ENCODE results near the gene IPO5. TPM values are rescaled to one million over a fixed set of nuclear protein-coding genes. Genes with fewer than 3 reads are reported as not detected.

Gene IPO5
- total RNA-seq, 4 donors from 2014 or later = 119 to 144 (median 130) TPM

DNA sequence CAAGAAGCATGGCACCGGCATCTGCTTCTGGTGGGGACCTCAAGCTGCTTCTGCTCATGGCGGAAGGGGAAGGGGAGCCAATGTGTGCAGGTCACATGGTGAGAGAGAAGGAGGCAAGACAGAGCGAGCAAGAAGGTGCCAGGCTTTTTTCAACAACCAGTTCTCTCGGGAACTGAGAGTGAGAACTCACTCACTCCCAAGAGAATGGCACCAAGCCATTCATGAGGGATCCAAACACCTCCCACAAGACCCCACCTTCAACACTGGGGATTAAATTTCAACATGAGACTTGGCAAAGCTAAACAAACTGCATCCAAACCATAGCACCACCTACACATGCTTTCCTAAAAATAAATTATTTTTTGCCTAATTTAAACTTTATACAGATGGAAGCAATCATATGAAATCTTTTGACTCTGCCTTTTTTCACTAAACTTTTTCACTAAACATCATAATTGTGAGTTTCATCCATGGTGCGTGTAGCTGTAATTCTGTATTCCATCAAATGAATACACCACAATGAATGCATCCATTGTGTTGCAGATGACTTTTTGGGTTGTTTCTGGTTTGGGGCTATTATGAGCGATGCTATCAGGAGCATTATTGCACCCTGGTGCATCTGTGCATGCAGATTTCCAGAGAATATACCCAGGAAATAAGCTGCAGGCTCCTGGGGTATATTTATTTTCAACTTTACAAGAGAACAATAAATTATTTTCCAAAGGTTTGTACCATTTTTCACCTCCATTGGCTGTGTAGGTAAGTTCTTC is 14.6 kb upstream of the IPO5 start:
- TF ChIP-seq POLR2A (IDR thresholded peaks at IDR 0.05; ENCODE audit: low read depth) = no peak
- no peak for TF ChIP-seq POLR2AphosphoS5 (IDR thresholded peaks at IDR 0.05)
- TF ChIP-seq, protein P1, sequence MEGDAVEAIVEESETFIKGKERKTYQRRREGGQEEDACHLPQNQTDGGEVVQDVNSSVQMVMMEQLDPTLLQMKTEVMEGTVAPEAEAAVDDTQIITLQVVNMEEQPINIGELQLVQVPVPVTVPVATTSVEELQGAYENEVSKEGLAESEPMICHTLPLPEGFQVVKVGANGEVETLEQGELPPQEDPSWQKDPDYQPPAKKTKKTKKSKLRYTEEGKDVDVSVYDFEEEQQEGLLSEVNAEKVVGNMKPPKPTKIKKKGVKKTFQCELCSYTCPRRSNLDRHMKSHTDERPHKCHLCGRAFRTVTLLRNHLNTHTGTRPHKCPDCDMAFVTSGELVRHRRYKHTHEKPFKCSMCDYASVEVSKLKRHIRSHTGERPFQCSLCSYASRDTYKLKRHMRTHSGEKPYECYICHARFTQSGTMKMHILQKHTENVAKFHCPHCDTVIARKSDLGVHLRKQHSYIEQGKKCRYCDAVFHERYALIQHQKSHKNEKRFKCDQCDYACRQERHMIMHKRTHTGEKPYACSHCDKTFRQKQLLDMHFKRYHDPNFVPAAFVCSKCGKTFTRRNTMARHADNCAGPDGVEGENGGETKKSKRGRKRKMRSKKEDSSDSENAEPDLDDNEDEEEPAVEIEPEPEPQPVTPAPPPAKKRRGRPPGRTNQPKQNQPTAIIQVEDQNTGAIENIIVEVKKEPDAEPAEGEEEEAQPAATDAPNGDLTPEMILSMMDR (IDR thresholded peaks at IDR 0.05) = no peak
- TF ChIP-seq EP300 (IDR thresholded peaks at IDR 0.05) = no peak
- Histone ChIP-seq H3K4me1 (no peaks in the 10 kb centered on the region), H3K36me3 (no peaks in the 10 kb centered on the region), H3K27me3 (peaks cover 0 to 2% (median 0%) of the 10 kb centered on the region in 4 donors), H3K4me3 (no peak overlapping the region), H3K9me3 (no peaks in the 10 kb centered on the region), H3K27ac (replicated peaks in 1 of 4) (no peak overlapping the region)
- no peak for DNase-seq (ENCODE audit: extremely low spot score)
- intact Hi-C loops (cut with DNase I) = no loop called here
- 69% methylated on average over 6 of the region's 6 CpGs for WGBS

DNA sequence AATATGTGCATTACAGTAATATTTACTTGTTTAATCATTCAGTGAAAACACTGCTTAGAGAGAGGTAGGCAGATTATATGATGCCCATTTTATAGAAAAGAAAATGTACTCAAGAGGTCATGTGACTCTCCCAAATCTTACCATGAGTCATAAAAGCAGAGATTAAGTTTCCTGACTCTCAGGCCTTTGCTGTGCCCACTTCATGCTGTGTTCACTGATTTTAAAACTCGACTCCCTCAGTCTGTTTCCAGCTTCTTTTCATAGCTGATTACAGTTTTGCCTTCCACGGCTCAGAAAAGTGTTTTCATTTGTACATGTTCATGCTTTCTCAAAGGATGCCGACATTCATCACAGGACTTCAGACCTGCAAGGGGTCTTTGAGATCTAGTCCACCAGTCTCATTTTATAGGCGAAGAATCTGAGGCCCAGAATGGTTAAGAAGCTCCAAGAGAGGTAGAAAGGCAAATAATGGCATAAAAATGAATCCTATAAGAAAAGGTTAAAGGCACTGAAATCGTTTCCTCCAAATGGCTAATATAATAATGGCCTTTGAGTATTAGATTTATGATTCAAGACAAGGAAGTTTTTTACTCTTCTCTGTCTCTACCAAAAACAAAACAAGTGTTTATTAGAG is 9.0 kb upstream of the IPO5 start:
- 88% methylated on average over 5 of the region's 5 CpGs for WGBS
- Histone ChIP-seq H3K4me1 (no peaks in the 10 kb centered on the region), H3K27ac (replicated peaks in 1 of 4) (no peak overlapping the region), H3K27me3 (no peaks in the 10 kb centered on the region), H3K36me3 (no peaks in the 10 kb centered on the region), H3K9me3 (no peaks in the 10 kb centered on the region), H3K4me3 (no peak overlapping the region)
- TF ChIP-seq EP300 (IDR thresholded peaks at IDR 0.05) = no peak
- no peak for TF ChIP-seq POLR2A (IDR thresholded peaks at IDR 0.05; ENCODE audit: low read depth)
- no peak for TF ChIP-seq POLR2AphosphoS5 (IDR thresholded peaks at IDR 0.05)
- TF ChIP-seq, protein P1 (IDR thresholded peaks at IDR 0.05) = no peak
- intact Hi-C loops (cut with DNase I) = no loop called here
- DNase-seq (ENCODE audit: extremely low spot score) = no peak

DNA sequence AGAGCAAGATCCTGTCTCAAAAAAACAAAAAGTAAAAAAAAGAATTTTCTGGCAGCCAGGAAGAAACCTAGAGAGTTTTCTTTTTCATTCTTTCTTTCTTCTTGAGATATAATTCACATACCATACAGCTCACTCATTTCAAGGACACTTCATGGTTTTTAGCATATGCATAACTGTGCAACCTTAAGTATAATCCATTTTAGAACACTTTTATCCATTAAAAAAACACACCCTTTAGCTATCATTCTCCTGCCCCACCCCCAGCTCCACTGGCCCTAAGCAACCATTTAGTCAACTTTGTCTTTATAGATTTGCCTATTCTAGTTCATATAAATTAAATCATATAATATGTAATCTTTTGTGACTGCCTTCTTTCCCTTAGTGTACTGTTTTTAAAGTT is 8.1 kb upstream of the IPO5 start:
- DNase-seq (ENCODE audit: extremely low spot score) = no peak
- Histone ChIP-seq H3K27ac (replicated peaks in 1 of 4) (no peak overlapping the region), H3K4me1 (no peaks in the 10 kb centered on the region), H3K36me3 (no peaks in the 10 kb centered on the region), H3K4me3 (no peak overlapping the region), H3K27me3 (no peaks in the 10 kb centered on the region), H3K9me3 (no peaks in the 10 kb centered on the region)
- intact Hi-C loops (cut with DNase I) = no loop called here
- TF ChIP-seq EP300 (IDR thresholded peaks at IDR 0.05) (no peak), POLR2A (IDR thresholded peaks at IDR 0.05; ENCODE audit: low read depth) (no peak), POLR2AphosphoS5 (IDR thresholded peaks at IDR 0.05) (no peak)

DNA sequence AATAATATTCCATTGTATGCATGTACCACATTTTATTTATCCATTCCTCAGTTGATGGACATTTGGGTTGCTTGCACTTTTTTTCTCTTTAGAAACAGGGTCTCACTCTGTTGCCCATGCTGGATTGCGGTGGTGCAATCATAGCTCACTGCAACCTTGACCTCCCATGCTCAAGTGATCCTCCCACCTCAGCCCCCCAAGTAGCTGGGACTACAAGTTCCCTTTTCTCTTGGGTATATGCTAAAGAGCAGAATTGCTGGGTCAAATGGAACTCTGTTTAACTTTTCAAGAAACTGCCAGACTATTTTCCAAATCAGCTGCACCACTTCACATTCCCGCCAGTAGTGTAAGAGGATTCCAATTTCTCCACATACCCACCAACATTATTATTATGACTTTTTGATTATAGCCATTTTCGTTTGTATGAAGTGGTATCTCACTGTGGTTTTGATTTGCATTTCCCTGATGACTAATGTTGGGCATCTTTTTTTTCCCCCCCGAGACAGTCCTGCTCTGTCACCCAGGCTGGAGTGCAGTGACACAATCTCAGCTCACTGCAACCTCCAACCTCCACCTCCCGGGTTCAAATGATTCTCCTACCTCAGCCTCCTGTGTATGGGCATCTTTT is 7.6 kb upstream of the IPO5 start:
- no peak for DNase-seq (ENCODE audit: extremely low spot score)
- Histone ChIP-seq H3K27ac (replicated peaks in 1 of 4) (no peak overlapping the region), H3K27me3 (no peaks in the 10 kb centered on the region), H3K4me1 (no peaks in the 10 kb centered on the region), H3K9me3 (no peaks in the 10 kb centered on the region), H3K4me3 (no peak overlapping the region), H3K36me3 (no peaks in the 10 kb centered on the region)
- 92% methylated on average over 5 of the region's 5 CpGs for WGBS
- intact Hi-C loops (cut with DNase I) = no loop called here
- no peak for TF ChIP-seq EP300 (IDR thresholded peaks at IDR 0.05)
- no peak for TF ChIP-seq POLR2A (IDR thresholded peaks at IDR 0.05; ENCODE audit: low read depth)
- no peak for TF ChIP-seq POLR2AphosphoS5 (IDR thresholded peaks at IDR 0.05)
- TF ChIP-seq, protein P1 (IDR thresholded peaks at IDR 0.05) = no peak

DNA sequence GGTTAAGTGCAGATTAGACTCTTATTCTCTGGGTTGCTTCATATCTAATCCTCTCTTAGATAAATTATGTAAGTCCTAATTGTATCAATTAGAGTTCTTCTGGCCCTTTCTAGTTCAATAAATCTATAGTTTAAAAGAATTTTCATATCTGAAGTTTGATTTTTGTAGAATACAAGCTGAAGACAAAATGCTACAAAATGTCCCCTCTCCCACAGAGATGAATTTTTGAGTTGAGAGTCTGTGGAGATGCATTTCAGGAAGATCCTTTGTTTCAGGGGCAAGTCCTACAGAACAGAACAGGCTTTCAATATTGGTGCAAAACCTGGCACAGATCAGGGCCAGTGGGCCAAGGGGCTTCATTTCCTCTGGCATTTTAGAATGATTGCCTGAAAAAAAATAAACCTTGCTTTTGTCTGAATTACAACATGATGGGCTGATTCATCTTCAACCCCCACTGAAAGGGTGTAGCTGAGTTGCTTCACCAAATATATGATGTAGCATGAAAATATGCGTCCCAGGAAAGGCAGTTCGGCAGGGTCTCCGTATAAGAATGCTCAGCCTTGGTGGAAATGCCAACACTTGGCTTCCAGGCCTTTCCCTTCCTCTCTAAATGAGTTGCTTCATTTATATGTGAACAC is 6.4 kb upstream of the IPO5 start:
- Histone ChIP-seq H3K36me3 (no peaks in the 10 kb centered on the region), H3K27me3 (no peaks in the 10 kb centered on the region), H3K9me3 (no peaks in the 10 kb centered on the region), H3K4me3 (no peak overlapping the region), H3K27ac (replicated peaks in 1 of 4) (no peak overlapping the region), H3K4me1 (no peaks in the 10 kb centered on the region)
- WGBS = 83% methylated on average over 3 of the region's 3 CpGs
- no peak for DNase-seq (ENCODE audit: extremely low spot score)
- intact Hi-C loops (cut with DNase I) = no loop called here
- TF ChIP-seq EP300 (IDR thresholded peaks at IDR 0.05) = no peak
- TF ChIP-seq, protein P1 (IDR thresholded peaks at IDR 0.05) = no peak
- TF ChIP-seq POLR2AphosphoS5 (IDR thresholded peaks at IDR 0.05) = no peak
- no peak for TF ChIP-seq POLR2A (IDR thresholded peaks at IDR 0.05; ENCODE audit: low read depth)

Data from esophagus muscularis mucosa (tissue), 4 donors.